GM21360 (cell line): ENCODE results near the gene SERPINB3.
"Not testable (repeated sequence)": the region's sequence is repeated elsewhere in the genome, so short reads cannot be mapped to it uniquely, and the experiment has no call there.

Experiments used
- ATAC-seq: cut with Tn5 transposase; IDR thresholded peaks from one replicate; pipeline ENCODE4 v1.9.1; 2021; ENCODE audit warnings: mild to moderate bottlenecking, moderate library complexity; ENCODE audit not compliant: unreplicated experiment

SERPINB3 gene

GRCh38 chr18:63648241-63648640 lies 13.5 kb downstream of the SERPINB3 start:
- ATAC-seq = no peak

- ATAC-seq = no peak
Observed at GRCh38 chr18:63646936-63647335, 14.8 kb downstream of the SERPINB3 start.

DNA sequence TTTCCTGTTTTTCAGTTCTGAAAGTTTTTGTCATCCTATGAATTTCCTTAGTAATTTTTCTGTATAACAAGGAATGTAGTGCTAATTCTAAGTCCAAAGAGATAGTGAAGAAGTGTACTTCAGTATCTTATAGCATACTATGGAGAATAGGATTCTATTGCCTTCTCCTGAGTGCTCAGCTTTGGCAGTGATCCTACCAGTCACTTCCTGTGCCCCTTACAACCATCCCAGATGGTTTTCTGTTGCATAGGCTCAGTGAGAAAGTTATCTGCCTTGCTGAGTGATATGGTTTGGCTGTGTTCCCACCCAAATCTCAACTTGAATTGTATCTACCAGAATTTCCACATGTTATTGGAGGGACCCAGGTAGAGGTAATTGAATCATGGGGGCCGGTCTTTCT lies 17.0 kb downstream of the SERPINB3 start:
- ATAC-seq = not testable (repeated sequence)

GRCh38 chr18:63644142-63644541 lies 17.6 kb downstream of the SERPINB3 start, which contains the start of gene SERPINB4:
Gene SERPINB4, minus strand, starts transcription at chr18:63644256. Its CDS starts 679 bp downstream, at chr18:63643577.
- not testable (repeated sequence) for ATAC-seq

DNA sequence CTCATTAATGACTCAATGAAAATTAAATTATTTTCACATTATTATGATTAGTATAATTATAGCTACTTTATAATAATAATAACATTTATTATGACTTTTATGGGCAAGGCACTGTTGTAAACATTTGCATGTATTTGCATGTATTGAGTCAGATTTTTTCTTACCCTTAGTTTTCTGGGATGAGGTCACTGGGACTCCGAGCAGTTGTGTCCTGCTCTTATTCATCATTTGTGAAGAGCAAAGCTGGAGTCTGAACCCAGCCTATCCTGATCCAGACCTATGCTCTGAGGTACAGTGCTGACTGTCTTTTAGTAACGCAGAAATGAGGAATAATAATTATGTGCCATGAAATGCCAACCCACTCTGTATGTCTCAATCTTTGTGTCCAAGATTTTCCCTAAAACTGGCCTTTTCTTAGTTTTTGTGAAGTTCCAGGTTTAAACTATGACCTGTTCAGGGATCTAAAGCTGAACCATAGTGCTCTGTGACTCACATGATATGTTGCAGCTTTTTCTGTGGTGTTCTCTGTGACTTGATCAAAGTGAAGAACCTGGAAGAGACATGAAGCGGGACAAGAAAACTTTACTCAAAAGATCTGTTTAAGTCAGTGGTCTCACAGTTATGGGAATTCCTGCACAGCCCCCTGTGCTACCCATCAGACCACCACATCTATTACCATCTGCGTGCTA lies 18.9 kb downstream of the SERPINB3 start:
- not testable (repeated sequence) for ATAC-seq

GRCh38 chr18:63641157-63641680 lies 20.5 kb downstream of the SERPINB3 start:
- not testable (repeated sequence) for ATAC-seq

GRCh38 chr18:63637703-63638102 lies 24.0 kb downstream of the SERPINB3 start:
- ATAC-seq = no peak

DNA sequence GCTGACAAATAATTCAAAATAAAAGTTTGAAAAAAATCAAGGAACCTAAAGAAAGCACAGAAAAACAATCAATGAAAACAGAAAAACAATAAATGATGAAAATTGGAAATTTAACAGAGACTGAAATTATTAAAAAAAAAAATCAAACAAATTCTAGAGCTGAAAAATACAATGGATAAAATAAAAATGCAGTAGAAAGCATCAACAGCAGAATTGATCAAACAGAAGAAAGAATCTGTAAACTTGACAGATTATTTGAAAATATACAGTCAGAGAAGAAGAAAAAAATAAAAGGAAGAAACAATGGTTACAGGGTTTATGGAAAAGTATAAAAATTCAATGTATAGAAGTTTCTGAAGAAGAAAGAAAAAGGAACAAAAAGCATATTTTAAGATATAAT lies 33.9 kb downstream of the SERPINB3 start:
- no peak for ATAC-seq

DNA sequence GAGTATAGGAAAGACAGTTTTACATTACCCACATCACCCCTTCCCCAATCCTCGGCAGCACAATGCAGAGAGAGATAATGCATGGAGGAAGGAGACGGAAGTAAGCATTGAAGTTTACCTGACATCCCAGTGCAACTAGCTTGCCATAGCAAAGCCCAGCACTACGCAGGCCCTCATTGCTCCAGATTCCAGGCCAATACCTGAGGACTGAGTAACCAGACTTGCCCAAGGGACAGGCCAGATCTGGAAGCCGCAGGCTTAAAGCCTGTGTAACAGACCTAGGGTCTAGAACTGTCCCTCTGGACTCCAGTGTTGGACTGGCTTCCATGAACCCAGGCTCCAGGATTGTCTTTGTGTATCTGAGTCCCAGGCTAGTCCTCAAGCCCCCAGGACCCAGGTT lies 35.3 kb downstream of the SERPINB3 start:
- ATAC-seq = no peak

GRCh38 chr18:63624863-63625262 lies 36.8 kb downstream of the SERPINB3 start:
- no peak for ATAC-seq

DNA sequence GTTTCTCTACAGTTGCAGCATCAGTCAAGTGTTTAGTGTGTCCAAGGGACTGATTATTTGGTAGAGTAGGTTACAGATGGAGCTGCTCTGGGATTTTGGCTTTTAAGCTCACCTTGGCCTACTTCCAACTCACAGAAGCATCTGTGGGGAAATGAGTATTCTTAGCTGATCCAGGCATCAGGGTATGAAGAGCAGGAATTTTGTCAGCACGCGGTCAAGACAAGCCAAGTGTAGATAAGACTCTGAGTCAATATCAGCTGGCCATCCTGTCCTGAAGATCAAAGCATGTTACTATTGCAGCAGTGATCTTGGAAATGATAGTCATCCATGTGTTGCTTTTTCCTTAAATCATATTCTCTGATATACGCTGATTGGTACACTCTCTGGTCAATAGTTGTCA lies 42.0 kb downstream of the SERPINB3 start:
- ATAC-seq = no peak

DNA sequence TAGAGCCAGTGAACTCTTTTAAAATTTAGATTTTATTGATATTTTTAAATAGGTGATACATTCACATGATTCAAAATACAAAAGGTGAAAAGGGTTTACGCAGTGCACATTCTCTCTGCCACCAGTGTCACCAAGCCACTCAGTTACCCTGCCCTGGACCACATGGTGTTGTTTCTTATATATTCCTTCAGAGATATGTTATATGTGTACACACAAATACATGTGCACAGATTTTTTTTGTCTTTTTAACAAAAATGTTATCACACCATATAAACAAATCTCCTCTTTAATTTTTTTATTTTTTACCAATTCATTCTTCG lies 43.8 kb downstream of the SERPINB3 start:
- ATAC-seq = no peak

- ATAC-seq = peak; percentile 71
Observed at GRCh38 chr18:63617049-63617914, 44.4 kb downstream of the SERPINB3 start.

DNA sequence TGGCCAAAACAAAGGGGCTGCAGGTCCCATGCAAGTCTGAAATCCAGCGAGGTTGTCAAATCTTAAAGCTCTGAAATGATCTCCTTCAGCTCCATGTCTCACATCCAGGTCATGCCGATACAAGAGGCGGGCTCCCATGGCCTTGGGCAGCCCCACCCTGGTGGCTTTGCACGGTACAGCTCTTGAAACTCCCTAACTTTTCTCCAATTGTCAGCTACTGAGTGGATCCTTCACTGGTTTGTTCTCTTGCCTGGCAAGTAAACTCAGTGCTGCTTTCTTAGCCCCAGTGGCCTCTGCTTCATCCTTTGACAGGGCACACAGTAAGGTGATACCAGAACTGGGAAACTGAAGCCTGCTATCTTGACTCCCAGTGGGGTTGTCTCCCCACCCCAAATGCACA lies 48.3 kb downstream of the SERPINB3 start:
- no peak for ATAC-seq

DNA sequence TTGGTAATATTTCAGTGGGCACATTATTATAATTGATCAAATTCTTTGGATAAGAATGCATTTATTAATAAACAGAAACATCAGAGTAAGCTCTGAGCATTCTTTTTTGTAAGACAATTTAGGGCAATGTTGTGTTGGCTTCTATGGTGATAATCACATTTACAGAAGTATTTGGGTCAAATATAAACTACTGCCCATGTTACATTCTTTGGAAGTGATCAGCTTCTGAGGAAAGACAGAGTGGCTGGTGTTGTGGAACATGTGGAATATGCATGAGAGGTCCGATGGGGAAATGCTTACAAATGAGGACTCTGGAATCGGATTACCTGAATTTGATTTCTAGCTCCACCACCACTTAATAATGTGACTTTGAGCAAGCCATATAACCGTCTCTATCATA lies 55.2 kb downstream of the SERPINB3 start:
- no peak for ATAC-seq
